H1 (cell line): ENCODE results near the gene ARHGEF1. TPM values are rescaled to one million over a fixed set of nuclear protein-coding genes. Genes with fewer than 3 reads are reported as not detected.

Experiments used
- CTCF ChIA-PET: fragments of 300-600 bp; sonication (Branson Sonifier 250); formaldehyde crosslinking; loops from one replicate; lab custom pipeline; 2021; ENCODE audit not compliant: partially characterized antibody; lab: Charles Lee
- POLR2A ChIA-PET: fragments of 300-600 bp; sonication (Branson Sonifier 250); formaldehyde crosslinking; loops from one replicate; lab custom pipeline; 2021; ENCODE audit warnings: inconsistent platforms; ENCODE audit not compliant: partially characterized antibody; lab: Charles Lee
- DNase-seq, 2 experiments: peaks; one replicate each; pipeline versions ENCODE4 v3.0.0 to v3.0.0-alpha.2; 2010 to 2022; ENCODE audit warnings: low spot score in 2 of 2, low read depth in 1 of 2, mixed read lengths in 1 of 2
- FAIRE-seq: peaks from 2 replicates; lab custom pipeline; 2011; peaks lifted over from hg19 to GRCh38; lab: Jason Lieb, UNC
- H2AFZ ChIP-seq: 2 replicates; pipeline ENCODE4 v1.8.1; 2012; ENCODE audit warnings: low read length, inconsistent platforms
- H2AK5ac ChIP-seq: 2 replicates; pipeline ENCODE4 v1.6.1; 2013; ENCODE audit warnings: low read depth, low read length
- H2BK120ac ChIP-seq: replicated peaks from 2 replicates; pipeline ENCODE3; 2013; ENCODE audit warnings: low read depth, low read length, inconsistent platforms
- H2BK12ac ChIP-seq: 2 replicates; pipeline ENCODE4 v1.6.1; 2013; ENCODE audit warnings: low read depth, low read length
- H2BK15ac ChIP-seq: 2 replicates; pipeline ENCODE4 v1.6.1; 2013; ENCODE audit warnings: low read length
- H2BK20ac ChIP-seq: 2 replicates; pipeline ENCODE4 v1.6.1; 2013; ENCODE audit warnings: low read length
- H2BK5ac ChIP-seq: 2 replicates; pipeline ENCODE4 v1.6.1; 2013; ENCODE audit warnings: low read depth, low read length
- H3K14ac ChIP-seq: 2 replicates; pipeline ENCODE4 v1.6.1; 2013; ENCODE audit warnings: inconsistent platforms; ENCODE audit not compliant: insufficient read length
- H3K18ac ChIP-seq: 2 replicates; pipeline ENCODE4 v1.6.1; 2013; ENCODE audit warnings: low read length; ENCODE audit errors: extremely low read depth
- H3K23ac ChIP-seq: 2 replicates; pipeline ENCODE4 v1.6.1; 2013; ENCODE audit warnings: inconsistent platforms; ENCODE audit not compliant: insufficient read length
- H3K23me2 ChIP-seq: 2 replicates; pipeline ENCODE4 v1.6.1; 2013; ENCODE audit warnings: low read depth, low read length
- H3K27ac ChIP-seq: 2 replicates; pipeline ENCODE4 v1.6.1; 2011; ENCODE audit warnings: low read depth, low read length, inconsistent platforms
- H3K27me3 ChIP-seq, 4 experiments: replicated peaks in 1 of 4; 1 replicate in 1 of 4; 2 replicates in 3 of 4; pipeline versions ENCODE4 v1.6.1 to v1.8.1; 2011 to 2013; ENCODE audit warnings: low read length in 3 of 4, mild to moderate bottlenecking in 3 of 4, inconsistent platforms in 2 of 4, mixed read lengths in 2 of 4, moderate library complexity in 1 of 4; ENCODE audit not compliant: control insufficient read depth in 3 of 4, insufficient read depth in 3 of 4; ENCODE audit errors: extremely low read depth in 1 of 4
- H3K36me3 ChIP-seq, 4 experiments: 2 replicates each; pipeline versions ENCODE4 v1.6.1 to v1.8.1; 2011 to 2013; ENCODE audit warnings: mild to moderate bottlenecking in 4 of 4, low read length in 3 of 4, moderate library complexity in 2 of 4, control low read depth in 1 of 4, inconsistent platforms in 1 of 4; ENCODE audit not compliant: insufficient read depth in 4 of 4, control insufficient read depth in 2 of 4
- H3K4ac ChIP-seq: replicated peaks from 2 replicates; pipeline ENCODE3; 2013; ENCODE audit warnings: low read length, low read depth, mixed read lengths, inconsistent platforms; ENCODE audit not compliant: insufficient read length
- H3K4me1 ChIP-seq, 4 experiments: replicated peaks in 1 of 4; 1 replicate in 1 of 4; 2 replicates in 3 of 4; pipeline versions ENCODE4 v1.6.1 to v1.8.1; 2011 to 2013; ENCODE audit warnings: low read length in 3 of 4, inconsistent platforms in 2 of 4, mixed read lengths in 1 of 4; ENCODE audit not compliant: insufficient read depth in 4 of 4, control insufficient read depth in 3 of 4
- H3K4me2 ChIP-seq, 2 experiments: 2 replicates each; pipeline versions ENCODE4 v1.6.1 to v1.8.1; 2011 to 2013; ENCODE audit warnings: low read depth in 2 of 2, low read length in 2 of 2, control low read depth in 1 of 2, inconsistent platforms in 1 of 2, mild to moderate bottlenecking in 1 of 2; ENCODE audit not compliant: insufficient read depth in 1 of 2
- H3K4me3 ChIP-seq, 4 experiments: fragments of 200-600, 300-600 bp in 1 of 4; sonication (generic), shearing (Covaris generic), sonication (Bioruptor Twin) in 1 of 4; 2 replicates each; pipeline versions ENCODE4 v1.5.1 to v1.8.1; 2011 to 2016; ENCODE audit warnings: low read length in 4 of 4, low read depth in 3 of 4, control low read depth in 2 of 4, inconsistent platforms in 2 of 4, mild to moderate bottlenecking in 2 of 4, mixed read lengths in 1 of 4, moderate library complexity in 1 of 4; ENCODE audit not compliant: insufficient read depth in 2 of 4; ENCODE audit errors: extremely low read depth in 1 of 4
- H3K56ac ChIP-seq: replicated peaks from 2 replicates; pipeline ENCODE3; 2013; ENCODE audit warnings: low read depth, mild to moderate bottlenecking, mixed read lengths, low read length, inconsistent platforms; ENCODE audit not compliant: insufficient read length
- H3K79me1 ChIP-seq: 2 replicates; pipeline ENCODE4 v1.6.1; 2013; ENCODE audit warnings: low read depth, low read length, control low read depth
- H3K79me2 ChIP-seq, 2 experiments: 2 replicates each; pipeline versions ENCODE4 v1.6.1 to v1.8.1; 2012 to 2013; ENCODE audit warnings: low read length in 2 of 2, mild to moderate bottlenecking in 2 of 2, inconsistent platforms in 1 of 2; ENCODE audit not compliant: insufficient read depth in 2 of 2, control insufficient read depth in 1 of 2
- H3K9ac ChIP-seq, 4 experiments: replicated peaks in 1 of 4; 1 replicate in 1 of 4; 2 replicates in 3 of 4; pipeline versions ENCODE4 v1.6.1 to v1.8.1; 2011 to 2013; ENCODE audit warnings: low read depth in 3 of 4, low read length in 3 of 4, control low read depth in 2 of 4, mild to moderate bottlenecking in 2 of 4, moderate library complexity in 2 of 4, inconsistent platforms in 1 of 4; ENCODE audit errors: extremely low read depth in 1 of 4
- H3K9me3 ChIP-seq, 2 experiments: 2 replicates each; pipeline versions ENCODE4 v1.6.1 to v1.8.1; 2012 to 2013; ENCODE audit warnings: mild to moderate bottlenecking in 2 of 2, moderate library complexity in 2 of 2, control low read depth in 1 of 2, inconsistent platforms in 1 of 2, low read depth in 1 of 2, low read length in 1 of 2, mixed read lengths in 1 of 2; ENCODE audit not compliant: insufficient read depth in 2 of 2
- H4K20me1 ChIP-seq, 2 experiments: replicated peaks in 1 of 2; 2 replicates each; pipeline versions ENCODE3 to v1.8.1; 2011 to 2013; ENCODE audit warnings: inconsistent platforms in 2 of 2, low read length in 2 of 2, mild to moderate bottlenecking in 1 of 2; ENCODE audit not compliant: insufficient read depth in 2 of 2, control insufficient read depth in 1 of 2
- H4K5ac ChIP-seq: 2 replicates; pipeline ENCODE4 v1.6.1; 2013; ENCODE audit warnings: low read length, low read depth, mixed read lengths, inconsistent platforms; ENCODE audit not compliant: insufficient read length
- H4K8ac ChIP-seq: 2 replicates; pipeline ENCODE4 v1.8.0; 2013; ENCODE audit warnings: mild to moderate bottlenecking, moderate library complexity, low read length, inconsistent platforms; ENCODE audit not compliant: insufficient read depth; ENCODE audit errors: extremely low read depth
- H4K91ac ChIP-seq: replicated peaks from 2 replicates; pipeline ENCODE3; 2013; ENCODE audit warnings: low read length, mixed read lengths, inconsistent platforms; ENCODE audit not compliant: insufficient read length
- TBP ChIP-seq: IDR thresholded peaks from 2 replicates; pipeline ENCODE4 v1.6.1; 2011; ENCODE audit warnings: low read depth, low read length, improper control_type of control experiment
- WGBS, 2 experiments: shearing (Covaris generic) in 1 of 2; methylation state at CpG; one replicate each; pipeline versions ENCODE4 v1.1.6 to v1.1.7; 2013 to 2015; ENCODE audit warnings: low lambda C conversion rate in 2 of 2, mixed read lengths in 2 of 2, inconsistent platforms in 1 of 2, low coverage in 1 of 2, missing lambda C conversion rate in 1 of 2; ENCODE audit not compliant: insufficient replicate concordance in 2 of 2, insufficient coverage in 1 of 2, insufficient read length in 1 of 2; ENCODE audit errors: extremely low coverage in 1 of 2, missing lambda C conversion rate in 1 of 2; 5-methylcytosine and 5-hydroxymethylcytosine counted together
- polyA plus RNA-seq, 7 experiments: library from polyadenylated mRNA; depleted of rRNA in 3 of 7; stranded (reverse) in 5 of 7; unstranded in 2 of 7; fragments of >200 nt in 5 of 7; fragments of 200-250 nt in 2 of 7; gene quantifications; 1 replicate in 5 of 7; 2 replicates in 1 of 7; 4 replicates in 1 of 7; pipeline versions ENCODE4 v1.2.1 to v1.2.3, GENCODE V29; 2011 to 2013; ENCODE audit warnings: missing spikeins in 2 of 7, mixed read lengths in 2 of 7
- total RNA-seq: library from RNA; stranded (reverse); fragmentation: NEBNext Ultra II Directional; extraction: Animal tissue kit (Norgen Biotek cat#: 25700); gene quantifications from 2 replicates; pipeline ENCODE4 v1.2.1, GENCODE V29; 2021
- TF ChIP-seq, protein P1 (sequence below): IDR thresholded peaks from 2 replicates; pipeline ENCODE4 v1.6.1; 2011; ENCODE audit warnings: low read depth, mild to moderate bottlenecking, low read length; ENCODE audit not compliant: insufficient read depth

Gene ARHGEF1
- total and polyA plus RNA-seq, 2 of the 8 experiments (the other 6 are each of a cell fraction or from before 2014, with no cell fraction given): 23.0 to 49.0 TPM

DNA sequence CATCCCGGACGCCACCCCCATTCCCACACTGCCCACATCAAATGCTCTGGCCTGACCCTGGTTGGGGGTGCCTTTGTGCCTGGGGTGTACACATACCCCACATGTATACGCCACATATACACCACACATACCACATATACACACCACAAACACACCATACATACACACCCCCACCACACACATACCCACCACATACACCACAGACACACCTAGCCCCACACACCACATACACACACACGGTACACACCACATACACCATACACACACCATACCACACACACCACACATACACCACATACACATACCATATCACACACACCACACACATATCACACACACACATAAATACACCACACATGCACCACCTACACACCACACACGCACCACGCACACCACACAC is 35.1 kb downstream of the ARHGEF1 start:
- no peak overlapping the region; the same call in 1 of the 2 replicates for H2BK5ac ChIP-seq
- H3K36me3 ChIP-seq: no peaks in the 10 kb centered on the region
- no peak overlapping the region for H2BK120ac ChIP-seq
- no peak overlapping the region for H3K23ac ChIP-seq
- no peak overlapping the region; the same call in 1 of the 2 replicates for H4K8ac ChIP-seq
- DNase-seq: no peak
- TF ChIP-seq, protein P1, sequence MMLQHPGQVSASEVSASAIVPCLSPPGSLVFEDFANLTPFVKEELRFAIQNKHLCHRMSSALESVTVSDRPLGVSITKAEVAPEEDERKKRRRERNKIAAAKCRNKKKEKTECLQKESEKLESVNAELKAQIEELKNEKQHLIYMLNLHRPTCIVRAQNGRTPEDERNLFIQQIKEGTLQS: no peak
- no peak for TF ChIP-seq TBP
- H2BK15ac ChIP-seq: peak overlapping the region; percentile 36; the same call in 1 of the 2 replicates
- H3K79me1 ChIP-seq: no peaks in the 10 kb centered on the region; the same call in 1 of the 2 replicates
- H4K5ac ChIP-seq: no peak overlapping the region
- no peak overlapping the region for H3K9ac ChIP-seq
- no peak overlapping the region for H3K14ac ChIP-seq
- 90 to 100% methylated on average over 1 to 6 of the region's 6 CpGs for WGBS, 2 experiments
- H4K20me1 ChIP-seq: peaks cover 4 to 48% of the 10 kb centered on the region in 2 experiments
- ChIA-PET POLR2A (no interaction called here), CTCF (interaction anchor here (1.6 kb wide), 1 partner anchor 13 kb away, joined by 5 read pairs; no protein-coding TSS in a partner anchor)
- H3K4me1 ChIP-seq: peaks cover 0 to 24% (median 12%) of the 10 kb centered on the region in 4 experiments; a peak in 6 of 7 replicates
- H2AFZ ChIP-seq: no peak overlapping the region
- no peak overlapping the region; the same call in 1 of the 2 replicates for H2BK20ac ChIP-seq
- H3K9me3 ChIP-seq: no peaks in the 10 kb centered on the region
- H3K27me3 ChIP-seq: peaks cover 60 to 100% (median 97%) of the 10 kb centered on the region in 4 experiments
- peak overlapping the region; percentile 100 for H3K56ac ChIP-seq
- H3K79me2 ChIP-seq: no peaks in the 10 kb centered on the region
- peak; percentile 65 for FAIRE-seq
- peak overlapping the region; percentile 89 for H2AK5ac ChIP-seq
- no peak overlapping the region for H3K18ac ChIP-seq
- peak overlapping the region; percentile 65 for H4K91ac ChIP-seq
- no peak overlapping the region for H3K4me3 ChIP-seq
- H3K4me2 ChIP-seq: no peak overlapping the region; a peak in 1 of 4 replicates
- peaks cover 20% of the 10 kb centered on the region for H3K23me2 ChIP-seq
- H2BK12ac ChIP-seq: peak overlapping the region; percentile 30; the same call in 1 of the 2 replicates
- H3K4ac ChIP-seq: peak overlapping the region; percentile 53
- no peak overlapping the region for H3K27ac ChIP-seq
